ENCODE data around the gene SACM1L.

The SACM1L gene

GRCh38 chr3:45771831-45772230, 82.6 kb downstream of the SACM1L start:
- H3K4me3 ChIP-seq (ENCODE audit: low read length) = no peak overlapping the region
- no peaks in the 10 kb centered on the region for H3K36me3 ChIP-seq (ENCODE audit: control insufficient read depth, insufficient read depth, low read length)
- no peak for DNase-seq
- no peak overlapping the region for H2BK15ac ChIP-seq (replicated peaks; ENCODE audit: low read depth)
- no peak overlapping the region for H3K18ac ChIP-seq (ENCODE audit: low read length)
- no peak overlapping the region for H3K4me2 ChIP-seq (ENCODE audit: low read length)
- no peak overlapping the region for H3K23ac ChIP-seq (ENCODE audit: low read length)
- no peaks in the 10 kb centered on the region for H3K79me2 ChIP-seq (ENCODE audit: control insufficient read depth, insufficient read depth, low read length)
- H3K27ac ChIP-seq (ENCODE audit: low read depth, low read length) = no peak overlapping the region
- H3K56ac ChIP-seq (ENCODE audit: low read length) = no peak overlapping the region
- no peaks in the 10 kb centered on the region for H3K4me1 ChIP-seq (ENCODE audit: control insufficient read depth, low read depth, low read length)
- H3K79me1 ChIP-seq (ENCODE audit: low read length) = no peaks in the 10 kb centered on the region
- no peak overlapping the region for H3K4ac ChIP-seq (ENCODE audit: low read depth, low read length)
- no peak overlapping the region for H4K8ac ChIP-seq (ENCODE audit: low read depth, low read length)
- WGBS (ENCODE audit: extremely low coverage, insufficient coverage, low lambda C conversion rate) = no CpG with 5 or more reads among the region's 5 CpGs
- no peak overlapping the region for H2BK120ac ChIP-seq (ENCODE audit: low read depth, low read length)
- no peak overlapping the region for H4K5ac ChIP-seq (ENCODE audit: low read length)
- H3K27me3 ChIP-seq (ENCODE audit: insufficient read depth, low read length, poor library complexity) = no peaks in the 10 kb centered on the region
- no peak overlapping the region for H2AK5ac ChIP-seq (ENCODE audit: low read length)
- no peak overlapping the region for H3K9ac ChIP-seq (ENCODE audit: low read length)
- H2BK5ac ChIP-seq (ENCODE audit: low read length) = no peak overlapping the region

- no peak overlapping the region for H3K4me2 ChIP-seq (ENCODE audit: low read length)
- H3K4ac ChIP-seq (ENCODE audit: low read depth, low read length) = no peak overlapping the region
- WGBS (ENCODE audit: extremely low coverage, insufficient coverage, low lambda C conversion rate) = no CpG with 5 or more reads among the region's 16 CpGs
- H3K18ac ChIP-seq (ENCODE audit: low read length) = no peak overlapping the region
- no peak overlapping the region for H2BK120ac ChIP-seq (ENCODE audit: low read depth, low read length)
- no peak overlapping the region for H3K56ac ChIP-seq (ENCODE audit: low read length)
- H3K4me3 ChIP-seq (ENCODE audit: low read length) = no peak overlapping the region
- no peak overlapping the region for H2BK5ac ChIP-seq (ENCODE audit: low read length)
- no peak overlapping the region for H4K8ac ChIP-seq (ENCODE audit: low read depth, low read length)
- no peaks in the 10 kb centered on the region for H3K79me2 ChIP-seq (ENCODE audit: control insufficient read depth, insufficient read depth, low read length)
- H3K27me3 ChIP-seq (ENCODE audit: insufficient read depth, low read length, poor library complexity) = no peaks in the 10 kb centered on the region
- H3K4me1 ChIP-seq (ENCODE audit: control insufficient read depth, low read depth, low read length) = no peaks in the 10 kb centered on the region
- DNase-seq = no peak
- no peaks in the 10 kb centered on the region for H3K36me3 ChIP-seq (ENCODE audit: control insufficient read depth, insufficient read depth, low read length)
- H3K23ac ChIP-seq (ENCODE audit: low read length) = no peak overlapping the region
- H3K79me1 ChIP-seq (ENCODE audit: low read length) = no peaks in the 10 kb centered on the region
- H2BK15ac ChIP-seq (replicated peaks; ENCODE audit: low read depth) = no peak overlapping the region
- H2AK5ac ChIP-seq (ENCODE audit: low read length) = no peak overlapping the region
- no peak overlapping the region for H3K27ac ChIP-seq (ENCODE audit: low read depth, low read length)
- H3K9ac ChIP-seq (ENCODE audit: low read length) = no peak overlapping the region
- no peak overlapping the region for H4K5ac ChIP-seq (ENCODE audit: low read length)
Measured at GRCh38 chr3:45772341-45773035, 83.3 kb downstream of the SACM1L start.

GRCh38 chr3:45773072-45773471, 83.9 kb downstream of the SACM1L start:
- WGBS (ENCODE audit: extremely low coverage, insufficient coverage, low lambda C conversion rate) = no CpG with 5 or more reads among the region's 5 CpGs
- Histone ChIP-seq H3K23ac (ENCODE audit: low read length) (no peak overlapping the region), H3K9ac (ENCODE audit: low read length) (no peak overlapping the region), H4K5ac (ENCODE audit: low read length) (no peak overlapping the region), H3K4me1 (ENCODE audit: control insufficient read depth, low read depth, low read length) (no peaks in the 10 kb centered on the region), H3K27me3 (ENCODE audit: insufficient read depth, low read length, poor library complexity) (no peaks in the 10 kb centered on the region), H3K4me3 (ENCODE audit: low read length) (no peak overlapping the region), H3K56ac (ENCODE audit: low read length) (no peak overlapping the region), H2BK15ac (replicated peaks; ENCODE audit: low read depth) (no peak overlapping the region), H3K79me1 (ENCODE audit: low read length) (no peaks in the 10 kb centered on the region), H3K4ac (ENCODE audit: low read depth, low read length) (no peak overlapping the region), H4K8ac (ENCODE audit: low read depth, low read length) (no peak overlapping the region), H2BK120ac (ENCODE audit: low read depth, low read length) (no peak overlapping the region), H3K4me2 (ENCODE audit: low read length) (no peak overlapping the region), H3K36me3 (ENCODE audit: control insufficient read depth, insufficient read depth, low read length) (no peaks in the 10 kb centered on the region), H3K27ac (ENCODE audit: low read depth, low read length) (no peak overlapping the region), H2AK5ac (ENCODE audit: low read length) (no peak overlapping the region), H3K18ac (ENCODE audit: low read length) (no peak overlapping the region), H2BK5ac (ENCODE audit: low read length) (no peak overlapping the region), H3K79me2 (ENCODE audit: control insufficient read depth, insufficient read depth, low read length) (no peaks in the 10 kb centered on the region)
- DNase-seq = no peak

GRCh38 chr3:45773714-45774449, 84.7 kb downstream of the SACM1L start:
- no peak overlapping the region for H3K4ac ChIP-seq (ENCODE audit: low read depth, low read length)
- H2BK15ac ChIP-seq (replicated peaks; ENCODE audit: low read depth) = no peak overlapping the region
- DNase-seq = no peak
- H3K4me2 ChIP-seq (ENCODE audit: low read length) = no peak overlapping the region
- H3K36me3 ChIP-seq (ENCODE audit: control insufficient read depth, insufficient read depth, low read length) = no peaks in the 10 kb centered on the region
- H3K18ac ChIP-seq (ENCODE audit: low read length) = no peak overlapping the region
- no peak overlapping the region for H2BK5ac ChIP-seq (ENCODE audit: low read length)
- H3K79me2 ChIP-seq (ENCODE audit: control insufficient read depth, insufficient read depth, low read length) = no peaks in the 10 kb centered on the region
- H3K23ac ChIP-seq (ENCODE audit: low read length) = no peak overlapping the region
- no peaks in the 10 kb centered on the region for H3K79me1 ChIP-seq (ENCODE audit: low read length)
- H4K8ac ChIP-seq (ENCODE audit: low read depth, low read length) = no peak overlapping the region
- no CpG with 5 or more reads among the region's 7 CpGs for WGBS (ENCODE audit: extremely low coverage, insufficient coverage, low lambda C conversion rate)
- no peak overlapping the region for H2AK5ac ChIP-seq (ENCODE audit: low read length)
- H3K4me1 ChIP-seq (ENCODE audit: control insufficient read depth, low read depth, low read length) = no peaks in the 10 kb centered on the region
- H3K4me3 ChIP-seq (ENCODE audit: low read length) = no peak overlapping the region
- no peak overlapping the region for H4K5ac ChIP-seq (ENCODE audit: low read length)
- no peak overlapping the region for H2BK120ac ChIP-seq (ENCODE audit: low read depth, low read length)
- H3K9ac ChIP-seq (ENCODE audit: low read length) = no peak overlapping the region
- H3K56ac ChIP-seq (ENCODE audit: low read length) = no peak overlapping the region
- no peak overlapping the region for H3K27ac ChIP-seq (ENCODE audit: low read depth, low read length)
- no peaks in the 10 kb centered on the region for H3K27me3 ChIP-seq (ENCODE audit: insufficient read depth, low read length, poor library complexity)

GRCh38 chr3:45774581-45775521, 85.7 kb downstream of the SACM1L start:
- Histone ChIP-seq H3K4me3 (ENCODE audit: low read length) (no peak overlapping the region), H3K9ac (ENCODE audit: low read length) (no peak overlapping the region), H3K4me2 (ENCODE audit: low read length) (no peak overlapping the region), H3K18ac (ENCODE audit: low read length) (no peak overlapping the region), H4K8ac (ENCODE audit: low read depth, low read length) (no peak overlapping the region), H2AK5ac (ENCODE audit: low read length) (no peak overlapping the region), H3K79me1 (ENCODE audit: low read length) (no peaks in the 10 kb centered on the region), H3K79me2 (ENCODE audit: control insufficient read depth, insufficient read depth, low read length) (no peaks in the 10 kb centered on the region), H2BK15ac (replicated peaks; ENCODE audit: low read depth) (no peak overlapping the region), H3K36me3 (ENCODE audit: control insufficient read depth, insufficient read depth, low read length) (no peaks in the 10 kb centered on the region), H2BK120ac (ENCODE audit: low read depth, low read length) (no peak overlapping the region), H3K4ac (ENCODE audit: low read depth, low read length) (no peak overlapping the region), H3K56ac (ENCODE audit: low read length) (no peak overlapping the region), H3K27ac (ENCODE audit: low read depth, low read length) (no peak overlapping the region), H3K27me3 (ENCODE audit: insufficient read depth, low read length, poor library complexity) (no peaks in the 10 kb centered on the region), H3K23ac (ENCODE audit: low read length) (no peak overlapping the region), H2BK5ac (ENCODE audit: low read length) (no peak overlapping the region), H4K5ac (ENCODE audit: low read length) (no peak overlapping the region), H3K4me1 (ENCODE audit: control insufficient read depth, low read depth, low read length) (no peaks in the 10 kb centered on the region)
- no peak for DNase-seq
- WGBS (ENCODE audit: extremely low coverage, insufficient coverage, low lambda C conversion rate) = no CpG with 5 or more reads among the region's 8 CpGs

Data from mesendoderm (in vitro differentiated cells).